ENCODE measurements around the gene TAX1BP3.
"Not testable (repeated sequence)": the region's sequence is repeated elsewhere in the genome, so short reads cannot be mapped to it uniquely, and the experiment has no call there.

TAX1BP3 gene, protein sequence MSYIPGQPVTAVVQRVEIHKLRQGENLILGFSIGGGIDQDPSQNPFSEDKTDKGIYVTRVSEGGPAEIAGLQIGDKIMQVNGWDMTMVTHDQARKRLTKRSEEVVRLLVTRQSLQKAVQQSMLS

DNA sequence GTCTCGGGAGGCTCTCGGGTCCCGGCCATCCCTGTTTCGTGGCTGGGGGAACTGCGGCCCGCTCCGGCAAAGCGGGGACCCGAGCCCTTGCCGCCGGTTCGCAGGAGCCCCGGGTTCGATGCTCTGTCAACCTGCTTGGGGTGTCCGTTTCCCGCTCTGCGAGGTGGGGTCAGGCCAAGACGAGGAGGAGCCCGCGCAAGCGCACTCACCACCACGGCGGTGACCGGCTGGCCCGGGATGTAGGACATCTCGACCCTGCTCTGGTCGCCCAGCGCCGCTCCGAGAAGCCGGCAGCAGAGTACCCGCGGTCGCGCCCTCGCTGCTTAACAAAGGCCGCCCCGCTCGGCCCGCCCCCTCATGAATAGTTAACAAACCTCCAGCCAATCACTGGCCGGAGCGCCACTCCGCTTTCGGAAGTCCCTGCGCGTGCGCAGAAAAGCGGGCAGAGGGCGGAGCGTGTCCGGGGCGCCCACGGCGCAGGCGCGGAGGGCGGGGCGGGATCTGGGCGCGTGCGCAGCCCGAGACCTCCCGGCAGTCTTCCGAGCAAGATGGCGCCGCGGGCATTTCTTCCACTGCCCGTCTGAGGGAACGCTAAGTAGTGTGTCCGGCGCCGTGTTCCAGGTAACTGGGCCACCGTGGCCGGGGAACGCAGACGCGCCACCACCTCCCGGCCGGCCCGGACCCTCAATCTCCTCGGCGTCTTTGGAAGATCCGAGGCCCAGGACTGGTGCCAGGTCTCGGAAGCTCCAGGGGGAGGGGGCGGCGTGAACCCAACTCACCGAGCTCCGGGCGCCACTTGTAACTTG is at the start of gene TAX1BP3, which contains the start of gene EMC6:
Gene TAX1BP3, minus strand, starts transcription at position 300 of the 806 bp plus-strand sequence. Its CDS starts 52 bp downstream, at position 248.
Gene EMC6, plus strand, starts transcription at position 534 of the 806 bp plus-strand sequence. CDS start 335 bp downstream, outside the sequence.
- Histone ChIP-seq H3K4me3 (ENCODE audit: low read depth, low read length) (peak within 1 kb of the TSS; percentile 97), H3K27me3 (replicated peaks) (no peaks in the 10 kb centered on the region), H3K27ac (peak within 1 kb of the TSS; percentile 86), H3K36me3 (replicated peaks) (peaks cover 14% of the 10 kb centered on the region)
- peak; percentile 94 for DNase-seq
- in situ Hi-C loops (cut with HindIII; ENCODE audit: low pct_ligation_motif_present, low sequenced_read_pairs), result no loop called here
- TF ChIP-seq, protein P1, sequence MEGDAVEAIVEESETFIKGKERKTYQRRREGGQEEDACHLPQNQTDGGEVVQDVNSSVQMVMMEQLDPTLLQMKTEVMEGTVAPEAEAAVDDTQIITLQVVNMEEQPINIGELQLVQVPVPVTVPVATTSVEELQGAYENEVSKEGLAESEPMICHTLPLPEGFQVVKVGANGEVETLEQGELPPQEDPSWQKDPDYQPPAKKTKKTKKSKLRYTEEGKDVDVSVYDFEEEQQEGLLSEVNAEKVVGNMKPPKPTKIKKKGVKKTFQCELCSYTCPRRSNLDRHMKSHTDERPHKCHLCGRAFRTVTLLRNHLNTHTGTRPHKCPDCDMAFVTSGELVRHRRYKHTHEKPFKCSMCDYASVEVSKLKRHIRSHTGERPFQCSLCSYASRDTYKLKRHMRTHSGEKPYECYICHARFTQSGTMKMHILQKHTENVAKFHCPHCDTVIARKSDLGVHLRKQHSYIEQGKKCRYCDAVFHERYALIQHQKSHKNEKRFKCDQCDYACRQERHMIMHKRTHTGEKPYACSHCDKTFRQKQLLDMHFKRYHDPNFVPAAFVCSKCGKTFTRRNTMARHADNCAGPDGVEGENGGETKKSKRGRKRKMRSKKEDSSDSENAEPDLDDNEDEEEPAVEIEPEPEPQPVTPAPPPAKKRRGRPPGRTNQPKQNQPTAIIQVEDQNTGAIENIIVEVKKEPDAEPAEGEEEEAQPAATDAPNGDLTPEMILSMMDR (IDR thresholded peaks at IDR 0.05; ENCODE audit: low read depth, low read length, missing control alignments), result no peak

DNA sequence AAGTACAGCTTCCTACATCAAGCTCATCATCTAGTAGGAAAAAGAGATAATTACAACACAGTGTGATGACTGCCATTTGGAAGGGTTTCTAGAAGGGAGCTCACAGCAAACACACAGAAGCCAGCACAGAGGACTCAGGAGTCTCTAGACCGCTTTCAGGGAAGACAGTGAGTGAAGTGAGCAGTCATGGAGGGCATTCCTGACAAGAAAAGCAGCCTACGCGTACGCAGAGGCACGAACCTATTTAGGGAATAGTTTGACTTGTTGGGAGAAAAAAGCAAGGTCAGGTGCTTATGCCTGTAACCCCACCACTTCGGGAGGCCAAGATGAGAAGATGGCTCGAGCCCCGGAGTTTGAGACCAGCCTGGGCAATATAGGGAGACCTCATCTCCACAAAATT is 46.9 kb upstream of the TAX1BP3 start:
- H3K27ac ChIP-seq, result no peak overlapping the region
- in situ Hi-C loops (cut with HindIII; ENCODE audit: low pct_ligation_motif_present, low sequenced_read_pairs), result no loop called here
- TF ChIP-seq, protein P1 (IDR thresholded peaks at IDR 0.05; ENCODE audit: low read depth, low read length, missing control alignments), result no peak
- no peak for DNase-seq
- no peaks in the 10 kb centered on the region for H3K27me3 ChIP-seq (replicated peaks)
- no peak overlapping the region for H3K4me3 ChIP-seq (ENCODE audit: low read depth, low read length)
- peaks cover 49% of the 10 kb centered on the region for H3K36me3 ChIP-seq (replicated peaks)

DNA sequence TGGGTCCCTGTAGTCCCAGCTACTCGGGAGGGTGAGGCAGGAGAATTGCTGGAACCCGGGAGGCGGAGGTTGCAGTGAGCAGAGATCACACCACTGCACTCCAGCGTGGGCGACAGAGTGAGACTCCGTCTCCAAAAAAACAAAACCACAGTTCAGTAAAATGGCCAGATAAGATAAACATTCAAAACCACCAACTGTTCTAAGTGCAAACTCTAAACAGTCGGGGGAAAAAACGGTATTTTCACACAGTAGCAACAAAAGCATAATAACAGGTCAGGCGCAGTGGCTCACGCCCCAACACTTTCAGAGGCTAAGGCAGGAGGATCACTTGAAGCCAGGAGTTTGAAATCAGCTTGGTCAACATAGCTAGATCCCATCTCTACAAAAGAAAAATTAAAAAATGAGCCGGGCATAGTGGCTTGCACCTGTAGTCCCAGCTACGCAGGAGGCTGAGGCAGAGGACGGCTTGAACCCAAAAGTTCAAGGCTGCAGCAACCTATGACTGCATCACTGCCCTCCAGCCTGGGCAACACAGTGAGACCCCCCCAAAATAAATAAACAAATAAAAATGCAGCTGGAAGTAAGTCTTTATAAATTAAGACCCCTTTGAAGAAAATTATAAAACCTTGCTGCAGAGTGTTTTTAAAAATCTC is 44.6 kb upstream of the TAX1BP3 start:
- DNase-seq, result no peak
- H3K4me3 ChIP-seq (ENCODE audit: low read depth, low read length), result no peak overlapping the region
- no peak overlapping the region for H3K27ac ChIP-seq
- TF ChIP-seq, protein P1 (IDR thresholded peaks at IDR 0.05; ENCODE audit: low read depth, low read length, missing control alignments), result no peak
- in situ Hi-C loops (cut with HindIII; ENCODE audit: low pct_ligation_motif_present, low sequenced_read_pairs), result no loop called here
- H3K27me3 ChIP-seq (replicated peaks), result no peaks in the 10 kb centered on the region
- peaks cover 41% of the 10 kb centered on the region for H3K36me3 ChIP-seq (replicated peaks)

DNA sequence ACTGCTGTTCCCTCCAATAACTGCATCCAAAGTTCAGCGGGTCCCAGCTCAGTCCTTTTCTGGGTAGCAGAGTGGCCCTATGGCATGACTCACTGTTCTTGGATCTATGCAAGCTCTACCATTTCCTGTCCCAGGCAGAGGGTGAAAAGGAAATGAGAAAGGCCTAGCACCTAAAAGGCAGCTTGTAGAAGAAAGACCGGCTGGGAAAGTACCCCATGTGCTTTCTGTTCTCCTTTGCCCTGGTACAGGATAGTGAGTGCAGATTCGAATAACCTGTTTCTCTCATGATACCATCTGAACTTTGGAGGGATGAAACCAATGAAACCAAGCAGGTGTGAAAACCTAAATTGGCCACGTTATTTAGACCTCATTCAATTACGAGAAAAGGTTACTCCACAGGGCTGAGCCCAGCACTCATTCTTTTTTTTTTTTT is 42.6 kb upstream of the TAX1BP3 start:
- in situ Hi-C loops (cut with HindIII; ENCODE audit: low pct_ligation_motif_present, low sequenced_read_pairs), result no loop called here
- no peaks in the 10 kb centered on the region for H3K27me3 ChIP-seq (replicated peaks)
- no peak overlapping the region for H3K27ac ChIP-seq
- TF ChIP-seq, protein P1 (IDR thresholded peaks at IDR 0.05; ENCODE audit: low read depth, low read length, missing control alignments), result no peak
- peak; percentile 40 for DNase-seq
- no peak overlapping the region for H3K4me3 ChIP-seq (ENCODE audit: low read depth, low read length)
- H3K36me3 ChIP-seq (replicated peaks), result peaks cover 22% of the 10 kb centered on the region

- TF ChIP-seq, protein P1 (IDR thresholded peaks at IDR 0.05; ENCODE audit: low read depth, low read length, missing control alignments), result no peak
- Histone ChIP-seq H3K27ac (no peak overlapping the region), H3K27me3 (replicated peaks) (no peaks in the 10 kb centered on the region), H3K36me3 (replicated peaks) (peaks cover 7% of the 10 kb centered on the region), H3K4me3 (ENCODE audit: low read depth, low read length) (no peak overlapping the region)
- no peak for DNase-seq
- in situ Hi-C loops (cut with HindIII; ENCODE audit: low pct_ligation_motif_present, low sequenced_read_pairs), result no loop called here
Measured at GRCh38 chr17:3708366-3708765, 40.0 kb upstream of the TAX1BP3 start.

GRCh38 chr17:3705718-3705984 is 37.3 kb upstream of the TAX1BP3 start:
- H3K27me3 ChIP-seq (replicated peaks); H3K27ac ChIP-seq; in situ Hi-C loops (cut with HindIII; ENCODE audit: low pct_ligation_motif_present, low sequenced_read_pairs); H3K36me3 ChIP-seq (replicated peaks); DNase-seq; H3K4me3 ChIP-seq (ENCODE audit: low read depth, low read length): not testable (repeated sequence)
